Measurements from ENCODE around the gene OR52I1.

GRCh38 chr11:4544891-4545290 is 48.9 kb upstream of the OR52I1 start, which contains the start of gene OR52M1:
- TF ChIP-seq CTCF (IDR thresholded peaks at IDR 0.05; ENCODE audit: low read depth, low read length) = no peak
- TF ChIP-seq EZH2phosphoT487 (IDR thresholded peaks at IDR 0.05; ENCODE audit: low read depth) = no peak
